Fibroblast of peridontal ligament (primary cell): ENCODE data around the gene DLGAP5.
A peak's percentile ranks its signal among the peaks of the same experiment; 100 is the strongest.

ENCODE experiments used
- DNase-seq: peaks from one replicate; pipeline ENCODE4 v3.0.0-alpha.2; 2010; ENCODE audit errors: extremely low read depth

DLGAP5 gene

DNA sequence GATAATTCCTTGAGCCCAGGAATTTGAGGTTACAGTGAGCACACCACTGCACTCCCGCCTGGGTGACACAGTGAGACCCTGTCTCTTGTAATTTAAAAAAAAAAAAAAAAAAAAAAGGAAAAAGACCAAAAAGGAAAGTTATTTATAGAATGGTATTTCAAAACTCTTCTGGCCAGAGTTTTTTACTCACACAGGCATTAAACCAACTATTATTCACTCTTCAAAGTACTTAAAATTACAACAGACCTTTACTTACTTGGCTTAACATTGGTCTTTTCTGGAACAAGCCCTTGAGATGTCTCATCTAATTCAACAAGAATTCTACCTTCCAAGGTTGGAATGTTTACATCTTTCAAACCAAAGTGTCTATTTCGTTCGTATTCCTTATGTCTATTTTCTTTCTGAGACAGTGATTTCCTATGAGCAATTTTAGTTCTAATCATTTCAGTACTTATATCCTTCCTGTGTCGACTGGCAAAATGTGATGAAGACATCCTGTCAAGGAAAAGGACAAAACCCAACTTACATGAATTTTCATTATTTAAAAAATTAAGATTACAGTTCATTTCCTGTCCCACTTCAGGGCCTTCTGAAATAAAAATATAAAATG lies 2.6 kb downstream of the DLGAP5 start:
- peak; percentile 34 for DNase-seq

DNA sequence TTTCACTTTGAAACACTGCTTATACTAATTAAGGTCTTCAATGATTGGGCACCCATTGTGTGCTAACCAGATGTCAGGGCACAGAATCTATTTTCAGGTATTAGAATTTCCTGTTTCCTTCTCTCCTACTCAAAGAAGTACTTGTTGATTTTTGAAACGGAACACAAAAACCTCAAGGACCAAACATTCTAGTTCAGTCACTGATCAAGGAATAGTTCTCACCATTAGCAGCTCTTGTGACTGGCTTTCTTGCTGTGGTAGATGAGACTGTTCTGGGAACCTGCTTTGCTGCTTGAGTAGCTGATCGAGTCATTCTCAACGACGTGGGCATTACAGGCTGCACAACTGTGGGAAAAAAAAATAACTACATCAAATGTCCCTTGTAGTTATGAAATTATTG lies 11.0 kb downstream of the DLGAP5 start:
- DNase-seq: peak; percentile 24

DNA sequence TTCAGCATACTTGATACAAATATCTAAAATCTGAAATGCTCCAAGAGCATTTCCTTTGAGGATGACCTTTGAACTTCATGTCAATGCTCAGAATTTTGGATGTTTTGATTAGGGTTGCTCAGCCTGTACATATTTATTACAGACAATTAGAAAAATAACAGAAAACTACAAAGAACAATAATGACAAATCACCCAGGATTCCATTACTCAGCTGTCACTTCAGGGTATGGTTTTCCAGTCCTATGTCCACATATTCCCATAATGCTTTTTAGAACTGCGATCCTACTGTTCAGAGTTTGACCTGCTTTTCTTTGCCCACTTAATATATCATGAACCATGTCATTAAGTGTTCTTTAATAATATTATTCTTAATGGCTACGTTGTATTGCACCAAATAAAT lies 11.4 kb downstream of the DLGAP5 start:
- DNase-seq: no peak

DNA sequence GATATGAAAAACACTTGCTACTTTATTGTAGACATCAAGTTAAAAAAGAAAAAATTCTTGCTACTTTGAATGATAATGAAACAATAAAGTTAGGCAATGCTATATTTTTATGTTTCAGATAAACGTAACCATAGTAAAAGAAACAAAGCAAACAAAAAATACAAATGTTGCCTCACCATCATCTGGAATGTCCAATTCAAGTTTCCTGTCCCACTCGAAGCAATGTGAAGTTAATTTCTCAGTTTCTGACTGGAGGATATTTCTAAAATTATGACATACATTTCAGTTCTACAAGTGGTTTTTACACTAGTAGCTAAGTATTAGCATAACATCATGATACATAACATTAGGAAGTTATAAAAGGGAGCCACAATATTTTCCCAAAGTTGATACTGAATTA lies 20.9 kb downstream of the DLGAP5 start:
- peak; percentile 28 for DNase-seq

DNA sequence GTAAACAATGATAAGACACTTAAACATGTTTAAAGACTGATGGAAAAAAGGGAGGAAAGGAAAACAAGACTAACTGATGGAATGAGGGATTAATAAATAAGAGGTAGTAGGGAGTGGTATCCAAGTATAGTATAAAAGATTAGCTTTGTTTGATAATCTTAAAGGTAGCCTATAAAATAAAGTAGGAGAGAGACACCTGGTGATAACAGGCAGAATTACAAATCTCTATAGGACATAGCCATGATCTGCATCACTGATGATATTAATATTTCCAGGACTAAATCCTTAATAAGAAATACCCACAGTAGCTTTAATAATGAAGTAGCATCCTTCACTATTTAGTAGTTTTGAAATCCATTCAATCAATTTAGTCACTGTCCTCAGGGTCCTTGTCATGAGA lies 30.4 kb downstream of the DLGAP5 start:
- peak; percentile 75 for DNase-seq

DNA sequence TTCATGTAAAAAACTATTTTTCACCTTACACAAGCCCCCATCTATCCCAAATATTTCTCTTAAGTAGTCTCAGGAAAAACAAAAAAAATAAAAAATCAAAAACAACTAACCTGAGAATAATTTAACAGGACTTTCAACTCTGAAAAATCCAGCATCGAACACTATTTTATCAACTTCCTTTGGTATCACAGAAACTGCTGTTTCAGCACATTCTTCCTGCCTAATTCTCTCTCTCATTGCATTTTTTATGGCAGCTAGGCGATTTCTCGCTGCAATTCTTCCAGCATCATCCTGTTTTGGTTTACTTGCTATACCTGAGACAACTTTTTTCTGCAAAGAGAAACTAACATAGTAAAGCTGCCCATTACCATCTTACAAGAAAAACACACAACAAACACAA lies 33.0 kb downstream of the DLGAP5 start:
- DNase-seq: no peak

DNA sequence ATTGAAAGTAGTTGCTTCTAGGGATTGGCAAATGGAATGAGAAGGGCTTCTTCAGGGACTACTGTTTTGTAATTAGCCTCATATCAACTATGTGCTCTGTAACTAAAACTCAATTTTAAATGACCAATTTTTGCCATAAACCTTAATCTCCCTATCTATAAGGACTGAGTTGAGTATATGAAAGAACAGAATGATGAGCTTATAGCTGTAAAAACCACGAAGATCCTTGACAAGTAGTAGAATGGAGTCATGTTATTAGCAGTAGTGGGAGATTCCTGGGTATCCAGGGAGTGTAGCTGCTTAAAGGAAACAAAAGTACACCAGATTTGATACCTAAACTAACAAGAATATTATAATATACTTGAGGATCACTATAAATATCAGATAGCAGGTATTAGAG lies 34.3 kb downstream of the DLGAP5 start:
- DNase-seq: no peak

DNA sequence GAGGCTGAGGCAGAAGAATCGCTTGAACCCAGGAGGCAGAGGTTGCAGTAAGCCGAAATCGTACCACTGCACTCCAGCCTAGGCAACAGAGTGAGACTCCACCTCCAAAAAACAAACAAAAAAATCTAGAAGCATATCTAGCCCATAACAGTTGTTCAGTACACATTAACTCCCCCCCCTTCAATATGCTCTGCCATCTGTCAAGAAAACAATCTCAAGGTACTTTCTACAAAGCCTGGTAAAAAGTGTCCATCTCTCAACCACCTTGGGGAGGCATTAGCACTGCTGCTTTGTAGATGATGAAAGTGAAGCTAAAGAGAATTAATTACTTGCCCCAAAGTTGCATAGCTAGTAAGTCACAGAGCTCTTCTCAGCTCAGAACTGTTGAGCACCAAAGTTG lies 37.4 kb downstream of the DLGAP5 start:
- DNase-seq: no peak

DNA sequence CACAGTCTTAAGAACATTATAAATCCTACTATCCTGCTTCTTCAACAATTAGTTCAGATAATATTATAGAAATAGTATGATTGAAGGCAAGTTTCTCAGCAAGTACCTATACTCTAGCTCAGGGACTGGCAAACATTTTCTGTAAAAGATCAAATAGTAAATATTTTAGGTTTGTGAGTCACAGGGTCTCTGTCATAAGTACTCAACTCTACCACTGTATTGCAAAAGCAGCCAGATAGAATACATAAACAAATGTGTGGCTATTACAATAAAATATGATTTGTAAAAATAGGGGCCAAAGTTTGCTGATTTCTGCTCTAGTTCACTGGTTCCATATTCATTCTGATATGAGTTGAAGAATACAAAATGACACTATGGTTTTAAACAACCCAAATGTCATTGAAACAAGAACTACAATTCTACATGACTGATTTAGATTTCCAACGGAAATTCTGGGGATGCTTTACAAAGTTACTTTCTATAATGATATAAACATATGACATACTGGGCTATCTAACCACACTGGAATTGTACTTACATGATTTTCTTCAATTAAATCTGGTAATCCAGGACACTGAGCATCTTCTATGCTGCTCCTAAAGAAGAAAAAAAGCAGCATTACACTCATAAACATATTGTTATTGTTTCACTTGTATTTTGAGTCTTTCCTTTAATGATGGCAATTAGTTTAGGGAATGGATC lies 39.2 kb downstream of the DLGAP5 start:
- peak; percentile 74 for DNase-seq

DNA sequence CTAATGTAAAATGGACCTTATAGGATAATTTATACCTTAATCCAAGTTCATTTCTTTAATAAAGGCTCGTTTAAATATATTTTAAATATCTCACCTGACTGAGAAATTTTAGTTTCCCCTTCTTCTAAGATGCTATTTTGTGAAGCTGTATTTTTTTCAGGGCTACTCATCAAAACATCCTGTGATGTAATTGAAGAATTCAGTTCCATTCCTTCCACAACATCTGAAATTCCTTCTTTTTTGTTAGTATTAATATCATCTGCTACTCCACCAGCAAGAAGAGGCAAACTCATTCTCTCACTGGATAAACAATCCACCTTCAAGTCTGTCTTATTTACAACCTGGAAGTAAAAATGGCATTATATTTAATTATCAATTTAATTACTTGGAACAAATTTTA lies 39.8 kb downstream of the DLGAP5 start:
- DNase-seq: peak; percentile 37

DNA sequence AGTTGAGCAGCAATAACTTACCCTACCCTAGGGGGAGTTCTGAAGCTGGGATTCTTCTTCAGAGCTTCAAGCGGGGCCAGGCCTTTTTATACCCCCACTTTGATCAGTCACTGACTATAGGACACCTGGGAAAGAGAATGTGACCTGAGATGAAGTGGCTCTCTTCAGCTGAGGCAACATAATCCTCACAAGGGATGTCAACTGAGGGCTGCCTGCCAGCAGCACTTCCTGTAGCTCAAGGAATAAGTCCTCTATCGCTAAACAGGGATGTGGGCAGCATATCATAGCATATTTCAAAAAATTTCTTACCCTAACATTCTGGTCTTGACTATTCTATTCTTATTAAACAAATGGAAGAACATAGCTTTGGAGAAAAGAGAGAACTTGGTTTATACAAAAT lies 45.0 kb downstream of the DLGAP5 start:
- DNase-seq: no peak

DNA sequence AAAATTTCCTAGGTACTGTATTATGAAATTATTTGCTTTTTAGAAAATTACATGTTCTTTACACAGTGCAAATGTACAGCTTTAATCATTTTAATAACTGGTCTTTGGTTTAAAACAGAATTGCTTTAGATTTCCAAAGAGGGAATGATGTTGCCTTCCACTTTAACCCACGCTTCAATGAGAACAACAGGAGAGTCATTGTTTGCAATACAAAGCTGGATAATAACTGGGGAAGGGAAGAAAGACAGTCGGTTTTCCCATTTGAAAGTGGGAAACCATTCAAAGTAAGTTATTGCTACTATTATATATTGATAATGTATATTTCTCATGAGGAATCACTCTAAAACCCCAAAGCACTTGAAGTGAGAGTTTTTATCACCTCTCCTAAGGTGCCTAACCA lies 48.9 kb downstream of the DLGAP5 start:
- DNase-seq: no peak

DNA sequence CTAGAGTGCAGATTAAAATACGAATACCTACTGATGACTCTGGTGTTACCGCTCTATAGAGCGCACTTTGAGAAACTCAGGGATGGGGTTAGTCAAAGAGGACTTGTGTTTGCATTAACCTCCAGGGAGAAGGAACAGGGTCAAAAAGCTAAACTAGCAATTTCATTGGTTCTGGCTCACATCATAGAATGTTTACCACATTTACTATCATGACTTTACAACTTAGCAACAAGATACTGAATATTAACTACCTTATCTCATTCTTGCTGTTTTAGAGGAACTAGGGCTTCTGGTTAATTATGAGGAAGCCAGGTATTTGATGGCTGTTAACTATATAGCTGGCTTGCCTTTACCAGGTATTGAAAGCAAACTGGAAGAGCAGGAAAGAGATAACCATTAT lies 49.6 kb downstream of the DLGAP5 start:
- no peak for DNase-seq

DNA sequence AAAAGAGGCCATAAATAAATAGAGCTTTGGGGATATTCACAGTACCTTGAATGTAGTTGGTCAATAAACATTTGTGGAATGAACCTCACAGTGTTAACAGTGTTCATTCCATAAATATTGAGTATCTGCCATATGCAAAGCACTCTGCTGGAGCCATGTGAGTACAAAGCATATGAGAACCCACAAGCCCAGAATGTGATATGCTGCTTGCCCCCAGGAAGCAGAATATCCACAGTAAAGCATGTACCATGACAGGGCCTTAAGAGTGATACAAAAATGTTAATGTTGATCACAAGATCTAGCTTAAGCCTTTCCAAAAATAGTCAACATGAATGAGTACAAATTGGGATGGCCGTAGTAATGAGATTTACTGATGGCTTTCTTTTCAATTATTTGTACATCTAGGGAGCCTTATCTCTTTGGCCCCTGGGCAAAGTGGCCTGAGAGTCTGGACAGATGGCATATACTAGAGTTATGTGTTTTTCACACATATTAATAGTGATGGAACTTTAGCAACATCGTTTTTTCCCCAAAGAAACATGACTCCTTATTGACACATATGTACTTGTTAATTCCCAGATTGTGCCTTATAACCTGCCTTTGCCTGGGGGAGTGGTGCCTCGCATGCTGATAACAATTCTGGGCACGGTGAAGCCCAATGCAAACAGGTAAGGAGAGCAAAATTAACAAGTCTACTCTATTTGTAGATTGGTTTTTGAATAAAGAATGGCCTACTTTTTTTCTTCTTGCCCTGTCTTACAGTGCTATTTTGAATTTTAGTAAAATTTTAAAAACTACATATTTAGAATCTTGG lies 51.5 kb downstream of the DLGAP5 start:
- DNase-seq: no peak

DNA sequence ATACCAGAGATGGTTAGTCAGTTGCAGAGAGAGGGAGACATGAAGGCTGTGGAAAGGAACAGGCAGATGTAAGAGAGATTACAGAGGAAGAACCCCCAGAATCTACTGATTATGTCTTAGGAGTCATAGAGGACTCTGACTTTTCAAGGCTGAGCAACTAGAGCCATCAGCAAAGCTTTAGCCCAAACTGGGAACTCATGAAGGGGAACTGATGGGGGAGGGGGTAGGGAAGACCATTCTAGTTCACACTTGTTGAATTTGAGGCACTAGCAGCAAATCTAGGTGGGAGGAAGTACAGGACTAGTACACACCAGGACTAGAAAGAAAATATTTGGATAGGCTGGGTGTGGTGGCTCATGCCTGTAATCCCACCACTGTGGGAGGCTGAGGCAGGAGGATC lies 52.2 kb downstream of the DLGAP5 start:
- no peak for DNase-seq

DNA sequence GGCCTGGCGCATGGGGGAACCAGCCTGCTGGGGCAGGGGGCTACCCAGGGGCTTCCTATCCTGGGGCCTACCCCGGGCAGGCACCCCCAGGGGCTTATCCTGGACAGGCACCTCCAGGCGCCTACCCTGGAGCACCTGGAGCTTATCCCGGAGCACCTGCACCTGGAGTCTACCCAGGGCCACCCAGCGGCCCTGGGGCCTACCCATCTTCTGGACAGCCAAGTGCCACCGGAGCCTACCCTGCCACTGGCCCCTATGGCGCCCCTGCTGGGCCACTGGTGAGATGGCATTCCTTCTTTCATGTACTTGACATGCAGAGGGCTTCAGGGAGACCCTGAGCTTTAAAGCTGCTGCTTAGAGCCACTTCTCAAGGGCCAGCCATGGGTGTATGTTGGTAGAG lies 53.3 kb downstream of the DLGAP5 start:
- no peak for DNase-seq

DNA sequence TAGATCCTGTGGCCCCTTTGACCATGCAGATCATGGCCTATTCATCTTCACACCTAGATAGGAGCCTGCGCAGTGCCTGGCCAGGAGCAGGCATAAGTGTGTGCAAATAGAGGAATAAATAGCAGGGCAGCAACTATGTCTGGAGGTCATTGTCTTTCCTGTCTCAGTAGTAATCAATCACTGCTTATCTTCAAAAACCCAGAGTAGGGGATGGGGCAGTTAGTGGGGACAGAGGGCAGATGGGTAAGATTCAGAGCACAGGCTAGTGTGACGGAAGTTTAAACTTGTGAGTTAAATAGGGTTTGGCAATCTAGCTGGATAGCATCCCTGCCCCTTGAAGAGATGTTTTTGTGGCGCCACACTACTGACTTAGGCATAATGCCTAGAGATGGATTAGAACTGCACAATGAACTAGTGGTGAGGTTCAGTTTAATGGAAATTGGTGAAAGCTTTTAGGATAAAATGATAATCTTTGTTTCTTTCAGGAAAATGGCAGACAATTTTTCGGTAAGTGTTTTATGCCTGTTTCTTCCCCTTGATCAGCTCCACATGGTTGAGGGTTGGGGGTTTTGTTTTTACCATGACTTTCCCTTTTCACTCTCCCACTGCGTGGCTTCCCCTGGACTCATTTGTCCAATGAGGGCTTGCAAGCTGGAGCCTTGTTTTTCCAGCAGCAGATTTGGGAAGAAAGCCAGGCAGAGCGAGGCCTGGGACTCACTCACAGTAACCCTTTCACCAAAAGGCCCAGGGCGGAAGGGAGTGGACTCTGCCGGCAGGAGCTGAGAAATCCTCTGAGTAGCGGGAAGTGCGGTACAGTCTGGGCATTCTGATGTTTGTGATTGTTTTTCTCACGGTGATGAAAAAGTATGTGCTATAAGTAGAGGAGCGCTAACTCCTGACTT lies 54.2 kb downstream of the DLGAP5 start:
- peak; percentile 92 for DNase-seq

DNA sequence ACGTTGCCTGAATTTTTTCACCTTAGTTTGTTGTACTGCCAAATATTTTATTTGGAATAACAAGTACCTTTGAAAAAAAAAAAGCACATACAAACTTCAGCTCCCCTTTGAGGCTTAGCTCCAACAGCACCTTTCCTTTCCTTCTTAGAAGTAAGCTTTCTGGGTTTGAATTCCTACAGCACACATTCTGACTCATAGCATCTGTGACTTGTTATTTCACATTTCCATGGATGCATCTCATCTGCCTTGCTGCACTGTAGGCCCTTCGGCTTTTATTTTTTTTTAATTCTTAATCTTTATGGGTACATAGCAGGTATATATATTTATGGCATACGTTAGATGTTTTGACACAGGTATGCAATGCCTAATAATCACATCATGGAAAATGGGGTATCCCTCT lies 55.1 kb downstream of the DLGAP5 start:
- peak; percentile 78 for DNase-seq

DNA sequence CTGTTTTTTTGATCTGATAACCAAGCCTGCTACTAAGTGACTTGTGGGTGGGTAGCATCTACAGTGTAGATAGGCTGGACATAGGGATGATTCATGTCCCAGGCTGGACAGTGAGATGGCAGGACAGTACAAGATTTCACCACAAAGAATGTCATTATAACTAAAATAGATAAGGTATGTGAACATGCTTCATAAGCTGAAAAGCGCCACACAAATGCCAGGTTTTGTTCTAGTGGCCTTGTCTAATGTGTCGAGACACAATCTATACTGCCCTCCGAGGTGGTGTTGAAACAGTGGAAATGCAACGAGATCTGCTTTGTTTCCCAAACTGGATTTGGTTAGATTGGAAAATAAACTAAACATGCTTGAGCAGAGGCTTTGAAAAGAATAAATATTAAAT lies 58.0 kb downstream of the DLGAP5 start:
- peak; percentile 31 for DNase-seq

DNA sequence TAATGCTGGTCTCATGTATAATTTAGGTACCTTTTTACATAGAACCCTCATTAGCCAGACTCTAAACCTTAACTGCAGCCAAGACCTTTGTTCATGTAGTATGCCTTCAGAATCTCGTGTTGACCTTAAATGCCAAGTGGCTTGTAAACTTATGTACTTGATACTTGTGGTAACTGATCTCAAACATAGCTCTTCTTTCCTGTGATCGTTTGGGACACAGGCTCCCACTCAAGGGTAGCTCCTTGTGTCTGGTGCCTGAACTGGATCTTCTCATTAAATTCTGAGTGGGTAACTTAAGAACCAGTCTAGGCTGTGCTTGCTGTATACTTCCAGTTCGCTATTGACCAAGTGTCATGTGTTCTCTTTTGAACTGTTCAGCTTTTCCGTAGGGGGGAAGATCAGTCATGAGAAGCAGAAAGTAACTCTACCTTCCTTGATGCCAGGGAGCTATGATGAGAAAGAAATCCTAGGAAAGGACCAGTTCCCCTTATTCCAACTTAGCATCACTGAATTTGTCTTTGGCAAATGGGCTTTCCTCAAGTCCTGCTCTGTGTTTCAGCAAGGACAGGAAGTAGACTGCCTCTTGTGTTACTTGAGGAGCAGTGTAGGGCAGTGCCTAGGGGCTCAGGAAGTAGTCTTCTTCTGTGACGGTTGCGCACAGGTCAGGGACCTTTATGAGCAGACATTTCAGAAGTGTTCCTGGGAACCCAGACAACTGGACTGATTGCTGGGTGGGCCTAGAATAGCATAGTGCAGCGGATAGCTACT lies 59.8 kb downstream of the DLGAP5 start:
- DNase-seq: peak; percentile 42

DNA sequence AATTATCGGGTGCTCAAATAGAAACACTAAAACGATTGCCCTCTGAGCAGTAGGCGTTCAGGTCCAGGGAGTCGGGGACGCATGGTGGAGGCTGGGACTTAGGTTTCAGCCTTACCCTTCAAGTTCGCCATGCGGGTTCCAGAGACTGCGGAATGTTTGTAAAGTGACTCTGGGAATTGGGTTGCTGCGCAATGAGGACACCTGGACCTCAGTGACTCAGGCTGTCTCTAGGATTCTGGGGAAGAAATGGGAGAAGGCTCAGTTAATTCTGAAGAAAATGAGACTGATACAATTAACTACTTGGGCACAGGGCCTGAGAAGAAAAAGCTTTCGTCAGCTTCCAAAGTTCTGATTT lies 61.2 kb downstream of the DLGAP5 start:
- DNase-seq: peak; percentile 50
